ENCODE results near the gene PRIMPOL. TPM values are rescaled to one million over a fixed set of nuclear protein-coding genes. Genes with fewer than 3 reads are reported as not detected.

PRIMPOL gene
- total RNA-seq, 1 experiment from 2014 or later: 8.3 TPM

DNA sequence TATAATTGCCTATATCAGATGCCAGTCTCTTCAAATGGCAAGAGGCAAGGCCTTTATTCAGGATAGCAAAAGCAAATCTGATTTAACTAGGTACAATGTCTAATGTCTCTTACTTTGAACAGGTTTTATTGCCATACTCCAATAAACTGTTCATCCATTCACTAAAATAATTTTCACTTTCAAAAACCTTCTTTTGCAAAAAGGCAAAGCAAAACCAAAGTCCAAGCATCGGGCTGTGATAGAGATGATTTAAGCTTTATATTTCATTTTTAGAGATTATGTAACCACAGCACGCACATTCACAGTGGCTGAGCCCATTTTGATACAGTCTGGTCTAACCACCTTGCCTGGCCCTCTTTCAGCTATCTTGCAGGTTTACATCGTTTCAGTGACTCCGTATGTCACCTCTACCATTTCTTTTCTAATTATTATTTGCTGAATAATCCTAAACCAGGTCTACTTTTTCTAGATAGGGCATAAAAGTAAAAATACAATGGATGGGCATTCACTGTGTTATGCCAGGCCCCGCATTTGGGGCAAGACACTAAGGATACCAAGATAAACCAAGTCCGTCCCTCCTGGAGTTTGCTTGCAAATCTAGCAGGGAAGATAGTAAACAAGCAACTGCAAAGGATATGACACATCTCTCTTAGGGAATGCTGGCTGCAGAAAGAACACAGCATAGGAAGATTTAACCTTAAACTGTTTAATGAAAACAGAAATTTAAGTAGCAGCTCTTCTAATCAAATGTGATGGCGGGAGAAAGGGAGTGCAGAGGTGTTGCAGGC is 2.1 kb upstream of the PRIMPOL start:
- TF ChIP-seq PRRX2 (CRISPR knock-in tag; IDR thresholded peaks at IDR 0.05) (no peak), ZNF396 (CRISPR knock-in tag; IDR thresholded peaks at IDR 0.05; ENCODE audit: borderline replicate concordance) (no peak), ZNF416 (CRISPR knock-in tag; IDR thresholded peaks at IDR 0.05) (no peak), SMAD3 (CRISPR knock-in tag; IDR thresholded peaks at IDR 0.05; ENCODE audit: borderline replicate concordance) (no peak), CREM (CRISPR knock-in tag; IDR thresholded peaks at IDR 0.05) (no peak), ZNF138 (CRISPR knock-in tag; conservative IDR thresholded peaks at IDR 0.05) (no peak), ESRRA (CRISPR knock-in tag; IDR thresholded peaks at IDR 0.05; ENCODE audit: borderline replicate concordance) (no peak), ZBTB21 (CRISPR knock-in tag; IDR thresholded peaks at IDR 0.05; ENCODE audit: borderline replicate concordance) (no peak), JAZF1 (CRISPR knock-in tag; IDR thresholded peaks at IDR 0.05) (no peak), ZNF317 (CRISPR knock-in tag; IDR thresholded peaks at IDR 0.05; ENCODE audit: borderline replicate concordance, low read depth) (no peak)
- TF ChIP-seq, protein P1, sequence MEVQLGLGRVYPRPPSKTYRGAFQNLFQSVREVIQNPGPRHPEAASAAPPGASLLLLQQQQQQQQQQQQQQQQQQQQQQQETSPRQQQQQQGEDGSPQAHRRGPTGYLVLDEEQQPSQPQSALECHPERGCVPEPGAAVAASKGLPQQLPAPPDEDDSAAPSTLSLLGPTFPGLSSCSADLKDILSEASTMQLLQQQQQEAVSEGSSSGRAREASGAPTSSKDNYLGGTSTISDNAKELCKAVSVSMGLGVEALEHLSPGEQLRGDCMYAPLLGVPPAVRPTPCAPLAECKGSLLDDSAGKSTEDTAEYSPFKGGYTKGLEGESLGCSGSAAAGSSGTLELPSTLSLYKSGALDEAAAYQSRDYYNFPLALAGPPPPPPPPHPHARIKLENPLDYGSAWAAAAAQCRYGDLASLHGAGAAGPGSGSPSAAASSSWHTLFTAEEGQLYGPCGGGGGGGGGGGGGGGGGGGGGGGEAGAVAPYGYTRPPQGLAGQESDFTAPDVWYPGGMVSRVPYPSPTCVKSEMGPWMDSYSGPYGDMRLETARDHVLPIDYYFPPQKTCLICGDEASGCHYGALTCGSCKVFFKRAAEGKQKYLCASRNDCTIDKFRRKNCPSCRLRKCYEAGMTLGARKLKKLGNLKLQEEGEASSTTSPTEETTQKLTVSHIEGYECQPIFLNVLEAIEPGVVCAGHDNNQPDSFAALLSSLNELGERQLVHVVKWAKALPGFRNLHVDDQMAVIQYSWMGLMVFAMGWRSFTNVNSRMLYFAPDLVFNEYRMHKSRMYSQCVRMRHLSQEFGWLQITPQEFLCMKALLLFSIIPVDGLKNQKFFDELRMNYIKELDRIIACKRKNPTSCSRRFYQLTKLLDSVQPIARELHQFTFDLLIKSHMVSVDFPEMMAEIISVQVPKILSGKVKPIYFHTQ (CRISPR knock-in tag; IDR thresholded peaks at IDR 0.05): no peak
- TF ChIP-seq, protein P2, sequence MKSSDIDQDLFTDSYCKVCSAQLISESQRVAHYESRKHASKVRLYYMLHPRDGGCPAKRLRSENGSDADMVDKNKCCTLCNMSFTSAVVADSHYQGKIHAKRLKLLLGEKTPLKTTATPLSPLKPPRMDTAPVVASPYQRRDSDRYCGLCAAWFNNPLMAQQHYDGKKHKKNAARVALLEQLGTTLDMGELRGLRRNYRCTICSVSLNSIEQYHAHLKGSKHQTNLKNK (CRISPR knock-in tag; IDR thresholded peaks at IDR 0.05): no peak
- Mint-ChIP-seq H3K4me3 (peak overlapping the region; percentile 88), H3K27me3 (ENCODE audit: low read depth) (no peaks in the 10 kb centered on the region), H3K9me3 (no peaks in the 10 kb centered on the region), H3K36me3 (no peaks in the 10 kb centered on the region; the same call in 1 of the 2 replicates), H3K27ac (peak overlapping the region; percentile 78), H3K4me1 (peaks cover 70% of the 10 kb centered on the region)
- POLR2A ChIA-PET: no interaction called here
- DNase-seq (ENCODE audit: low spot score) (no peak), ATAC-seq (no peak)
- CTCF ChIA-PET: interaction anchor here (0.6 kb wide), 1 partner anchor 383 kb away, joined by 3 read pairs; no protein-coding TSS in a partner anchor

DNA sequence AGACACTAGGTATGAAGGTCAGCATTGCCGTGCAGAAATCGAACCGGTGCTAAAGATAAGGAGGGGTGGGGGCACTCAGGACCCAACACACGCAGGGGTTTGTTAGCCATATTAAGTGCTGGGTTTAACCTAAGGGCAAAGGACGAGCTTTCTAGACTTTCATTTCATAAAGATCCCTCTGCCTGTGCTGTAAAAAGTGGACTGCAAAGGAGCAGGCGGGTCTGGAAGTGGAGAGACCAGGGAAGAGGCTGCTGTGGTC is 1.6 kb upstream of the PRIMPOL start:
- no peaks in the 10 kb centered on the region for H3K9me3 Mint-ChIP-seq
- H3K27ac Mint-ChIP-seq: peak overlapping the region; percentile 78
- H3K36me3 Mint-ChIP-seq: no peaks in the 10 kb centered on the region; the same call in 1 of the 2 replicates
- no peak for TF ChIP-seq NR2C2 (CRISPR knock-in tag; IDR thresholded peaks at IDR 0.05)
- TF ChIP-seq, protein P2 (CRISPR knock-in tag; IDR thresholded peaks at IDR 0.05): no peak
- TF ChIP-seq, protein P3, sequence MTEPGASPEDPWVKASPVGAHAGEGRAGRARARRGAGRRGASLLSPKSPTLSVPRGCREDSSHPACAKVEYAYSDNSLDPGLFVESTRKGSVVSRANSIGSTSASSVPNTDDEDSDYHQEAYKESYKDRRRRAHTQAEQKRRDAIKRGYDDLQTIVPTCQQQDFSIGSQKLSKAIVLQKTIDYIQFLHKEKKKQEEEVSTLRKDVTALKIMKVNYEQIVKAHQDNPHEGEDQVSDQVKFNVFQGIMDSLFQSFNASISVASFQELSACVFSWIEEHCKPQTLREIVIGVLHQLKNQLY (CRISPR knock-in tag; IDR thresholded peaks at IDR 0.05): no peak
- TF ChIP-seq, protein P4, sequence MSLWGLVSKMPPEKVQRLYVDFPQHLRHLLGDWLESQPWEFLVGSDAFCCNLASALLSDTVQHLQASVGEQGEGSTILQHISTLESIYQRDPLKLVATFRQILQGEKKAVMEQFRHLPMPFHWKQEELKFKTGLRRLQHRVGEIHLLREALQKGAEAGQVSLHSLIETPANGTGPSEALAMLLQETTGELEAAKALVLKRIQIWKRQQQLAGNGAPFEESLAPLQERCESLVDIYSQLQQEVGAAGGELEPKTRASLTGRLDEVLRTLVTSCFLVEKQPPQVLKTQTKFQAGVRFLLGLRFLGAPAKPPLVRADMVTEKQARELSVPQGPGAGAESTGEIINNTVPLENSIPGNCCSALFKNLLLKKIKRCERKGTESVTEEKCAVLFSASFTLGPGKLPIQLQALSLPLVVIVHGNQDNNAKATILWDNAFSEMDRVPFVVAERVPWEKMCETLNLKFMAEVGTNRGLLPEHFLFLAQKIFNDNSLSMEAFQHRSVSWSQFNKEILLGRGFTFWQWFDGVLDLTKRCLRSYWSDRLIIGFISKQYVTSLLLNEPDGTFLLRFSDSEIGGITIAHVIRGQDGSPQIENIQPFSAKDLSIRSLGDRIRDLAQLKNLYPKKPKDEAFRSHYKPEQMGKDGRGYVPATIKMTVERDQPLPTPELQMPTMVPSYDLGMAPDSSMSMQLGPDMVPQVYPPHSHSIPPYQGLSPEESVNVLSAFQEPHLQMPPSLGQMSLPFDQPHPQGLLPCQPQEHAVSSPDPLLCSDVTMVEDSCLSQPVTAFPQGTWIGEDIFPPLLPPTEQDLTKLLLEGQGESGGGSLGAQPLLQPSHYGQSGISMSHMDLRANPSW (CRISPR knock-in tag; conservative IDR thresholded peaks at IDR 0.05; ENCODE audit: low read depth): no peak
- TF ChIP-seq KAT7 (CRISPR knock-in tag; IDR thresholded peaks at IDR 0.05; ENCODE audit: borderline replicate concordance): no peak
- no peak for TF ChIP-seq GABPB1 (CRISPR knock-in tag; IDR thresholded peaks at IDR 0.05)
- TF ChIP-seq ZNF317 (CRISPR knock-in tag; IDR thresholded peaks at IDR 0.05; ENCODE audit: borderline replicate concordance, low read depth): no peak
- no peak for TF ChIP-seq TP53 (CRISPR knock-in tag; IDR thresholded peaks at IDR 0.05)
- TF ChIP-seq ZNF121 (CRISPR knock-in tag; IDR thresholded peaks at IDR 0.05): no peak
- TF ChIP-seq, protein P5, sequence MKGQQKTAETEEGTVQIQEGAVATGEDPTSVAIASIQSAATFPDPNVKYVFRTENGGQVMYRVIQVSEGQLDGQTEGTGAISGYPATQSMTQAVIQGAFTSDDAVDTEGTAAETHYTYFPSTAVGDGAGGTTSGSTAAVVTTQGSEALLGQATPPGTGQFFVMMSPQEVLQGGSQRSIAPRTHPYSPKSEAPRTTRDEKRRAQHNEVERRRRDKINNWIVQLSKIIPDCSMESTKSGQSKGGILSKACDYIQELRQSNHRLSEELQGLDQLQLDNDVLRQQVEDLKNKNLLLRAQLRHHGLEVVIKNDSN (CRISPR knock-in tag; IDR thresholded peaks at IDR 0.05): no peak
- TF ChIP-seq OVOL2 (CRISPR knock-in tag; IDR thresholded peaks at IDR 0.05; ENCODE audit: borderline replicate concordance): no peak
- TF ChIP-seq ZNF232 (CRISPR knock-in tag; IDR thresholded peaks at IDR 0.05): no peak
- no peak for TF ChIP-seq ZNF416 (CRISPR knock-in tag; IDR thresholded peaks at IDR 0.05)
- TF ChIP-seq, protein P6, sequence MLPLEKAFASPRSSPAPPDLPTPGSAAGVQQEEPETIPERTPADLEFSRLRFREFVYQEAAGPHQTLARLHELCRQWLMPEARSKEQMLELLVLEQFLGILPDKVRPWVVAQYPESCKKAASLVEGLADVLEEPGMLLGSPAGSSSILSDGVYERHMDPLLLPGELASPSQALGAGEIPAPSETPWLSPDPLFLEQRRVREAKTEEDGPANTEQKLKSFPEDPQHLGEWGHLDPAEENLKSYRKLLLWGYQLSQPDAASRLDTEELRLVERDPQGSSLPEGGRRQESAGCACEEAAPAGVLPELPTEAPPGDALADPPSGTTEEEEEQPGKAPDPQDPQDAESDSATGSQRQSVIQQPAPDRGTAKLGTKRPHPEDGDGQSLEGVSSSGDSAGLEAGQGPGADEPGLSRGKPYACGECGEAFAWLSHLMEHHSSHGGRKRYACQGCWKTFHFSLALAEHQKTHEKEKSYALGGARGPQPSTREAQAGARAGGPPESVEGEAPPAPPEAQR (CRISPR knock-in tag; IDR thresholded peaks at IDR 0.05): no peak
- no peak for TF ChIP-seq FOXK1 (CRISPR knock-in tag; IDR thresholded peaks at IDR 0.05)
- peaks cover 64% of the 10 kb centered on the region for H3K4me1 Mint-ChIP-seq
- H3K4me3 Mint-ChIP-seq: peak overlapping the region; percentile 88
- no peak for ATAC-seq
- ChIA-PET POLR2A (interaction anchor here (2.8 kb wide), 1 partner anchor 86 kb away, joined by 11 read pairs; the partner anchor contains the start of gene CENPU), CTCF (interaction anchor here (1.9 to 2.2 kb wide), 2 partner anchors 86 to 384 kb away, joined by 9 to 12 read pairs; partner anchors contain the start of gene CENPU)
- H3K27me3 Mint-ChIP-seq (ENCODE audit: low read depth): no peaks in the 10 kb centered on the region
- DNase-seq (ENCODE audit: low spot score): no peak
